Small intestine (tissue), 7 donors: ENCODE measurements around the gene AHSG. TPM values are rescaled to one million over a fixed set of nuclear protein-coding genes. Genes with fewer than 3 reads are reported as not detected.

Experiments used
- DNase-seq, 2 donors: peaks; one replicate each; pipeline versions ENCODE4 v3.0.0 to v3.0.0-alpha.2; 2013
- FAIRE-seq: peaks from 2 replicates; lab custom pipeline; 2012; peaks lifted over from hg19 to GRCh38; lab: Jason Lieb, UNC
- H3K27ac ChIP-seq, 3 donors: one replicate each; pipeline ENCODE4 v1.5.1; 2013; ENCODE audit warnings: low read length in 2 of 3, mild to moderate bottlenecking in 2 of 3, control low read depth in 1 of 3, inconsistent platforms in 1 of 3, low read depth in 1 of 3, moderate library complexity in 1 of 3
- H3K27me3 ChIP-seq, 3 donors: one replicate each; pipeline ENCODE4 v1.6.1; 2013; ENCODE audit warnings: low read length in 3 of 3, inconsistent platforms in 1 of 3; ENCODE audit not compliant: control insufficient read depth in 3 of 3, insufficient read depth in 3 of 3
- H3K36me3 ChIP-seq, 3 donors: one replicate each; pipeline ENCODE4 v1.6.1; 2013; ENCODE audit warnings: low read length in 3 of 3, inconsistent platforms in 1 of 3, low read depth in 1 of 3, mild to moderate bottlenecking in 1 of 3, moderate library complexity in 1 of 3; ENCODE audit not compliant: control insufficient read depth in 3 of 3, insufficient read depth in 2 of 3
- H3K4me1 ChIP-seq, 3 donors: one replicate each; pipeline ENCODE4 v1.6.1; 2013; ENCODE audit warnings: low read length in 2 of 3, inconsistent platforms in 1 of 3, low read depth in 1 of 3, mild to moderate bottlenecking in 1 of 3, moderate library complexity in 1 of 3; ENCODE audit not compliant: control insufficient read depth in 3 of 3, insufficient read depth in 2 of 3
- H3K4me3 ChIP-seq, 3 donors: one replicate each; pipeline ENCODE4 v1.5.1; 2013; ENCODE audit warnings: low read length in 3 of 3, control low read depth in 1 of 3, inconsistent platforms in 1 of 3, low read depth in 1 of 3, mild to moderate bottlenecking in 1 of 3, moderate library complexity in 1 of 3
- H3K9me3 ChIP-seq, 2 donors: one replicate each; pipeline ENCODE4 v1.6.1; 2013; ENCODE audit warnings: low read depth in 1 of 2, low read length in 1 of 2; ENCODE audit not compliant: control insufficient read depth in 2 of 2, insufficient read depth in 1 of 2
- WGBS, 3 donors: extraction: QIAGEN DNeasy Blood & Tissue Kit; methylation state at CpG; one replicate each; pipeline ENCODE4 v1.1.7; 2013; 5-methylcytosine and 5-hydroxymethylcytosine counted together
- polyA plus RNA-seq, 4 donors: library from polyadenylated mRNA; stranded (reverse) in 3 of 4; unstranded in 1 of 4; fragments of 200-250 nt in 3 of 4; fragments of 120-200 nt in 1 of 4; gene quantifications; one replicate each; pipeline versions ENCODE4 v1.2.1 to v1.2.3, GENCODE V29; 2013
- donor health status: healthy with polysubstance abuse.
- donor health status: control.
- donor health status: control.
- donor health status: Bipolar disorder and iron deficiency.
- donor health status: healthy.

The AHSG gene
- polyA plus RNA-seq, 4 donors, result 0.04 to 0.53 TPM; not detected in 2

GRCh38 chr3:186664119-186664495 lies 51.2 kb downstream of the AHSG start:
- DNase-seq (no peak), FAIRE-seq (no peak)
- Histone ChIP-seq H3K36me3 (no peaks in the 10 kb centered on the region), H3K27ac (no peak overlapping the region), H3K27me3 (peaks cover 0 to 4% (median 0%) of the 10 kb centered on the region in 3 donors), H3K4me1 (no peaks in the 10 kb centered on the region), H3K9me3 (no peaks in the 10 kb centered on the region), H3K4me3 (no peak overlapping the region)

GRCh38 chr3:186664506-186664905 lies 51.6 kb downstream of the AHSG start:
- Histone ChIP-seq H3K4me3 (no peak overlapping the region), H3K4me1 (no peaks in the 10 kb centered on the region), H3K9me3 (no peaks in the 10 kb centered on the region), H3K27me3 (peaks cover 0 to 4% (median 0%) of the 10 kb centered on the region in 3 donors), H3K36me3 (no peaks in the 10 kb centered on the region), H3K27ac (no peak overlapping the region)
- WGBS, 3 donors, result 61 to 65% (median 63%) methylated on average over 4 of the region's 4 CpGs
- no peak for DNase-seq
- no peak for FAIRE-seq

GRCh38 chr3:186665625-186666188 lies 52.8 kb downstream of the AHSG start, which contains the start of gene HRG:
HRG (plus strand) TSS chr3:186666014; CDS start chr3:186666032, 18 bp downstream.
- WGBS, 3 donors, result 79 to 87% (median 82%) methylated on average over 8 of the region's 8 CpGs
- DNase-seq, result no peak
- no peaks in the 10 kb centered on the region for H3K4me1 ChIP-seq
- no peak within 1 kb of the TSS for H3K4me3 ChIP-seq
- H3K36me3 ChIP-seq, result no peaks in the 10 kb centered on the region
- H3K27me3 ChIP-seq, result peaks cover 0 to 4% (median 0%) of the 10 kb centered on the region in 3 donors
- FAIRE-seq, result no peak
- H3K27ac ChIP-seq, result no peak within 1 kb of the TSS
- no peaks in the 10 kb centered on the region for H3K9me3 ChIP-seq

DNA sequence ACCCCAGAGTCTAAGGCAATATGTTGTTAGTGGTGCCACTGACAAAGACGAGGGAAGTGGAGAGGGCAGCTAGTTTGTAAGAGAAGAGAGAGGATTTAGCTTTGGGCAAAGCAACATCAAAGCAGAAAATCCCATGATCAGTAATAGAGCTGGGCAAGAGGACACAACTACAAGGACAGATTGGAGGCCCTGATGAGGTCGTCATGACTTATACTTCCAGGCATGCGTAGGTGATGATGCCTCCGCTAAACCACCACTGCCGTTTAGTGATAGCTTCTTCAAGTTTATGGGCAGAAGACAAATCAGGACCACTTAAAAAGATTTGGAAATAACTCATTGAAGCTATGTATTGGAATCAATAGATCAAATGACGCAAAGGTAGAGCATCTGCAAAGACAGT lies 55.6 kb downstream of the AHSG start:
- no peaks in the 10 kb centered on the region for H3K36me3 ChIP-seq
- no peak for FAIRE-seq
- WGBS, 3 donors, result 74 to 77% (median 76%) methylated on average over 6 of the region's 6 CpGs
- H3K9me3 ChIP-seq, result no peaks in the 10 kb centered on the region
- peaks cover 0 to 4% (median 0%) of the 10 kb centered on the region in 3 donors for H3K27me3 ChIP-seq
- H3K4me1 ChIP-seq, result no peaks in the 10 kb centered on the region
- H3K27ac ChIP-seq, result no peak overlapping the region
- no peak overlapping the region for H3K4me3 ChIP-seq
- DNase-seq, result no peak

DNA sequence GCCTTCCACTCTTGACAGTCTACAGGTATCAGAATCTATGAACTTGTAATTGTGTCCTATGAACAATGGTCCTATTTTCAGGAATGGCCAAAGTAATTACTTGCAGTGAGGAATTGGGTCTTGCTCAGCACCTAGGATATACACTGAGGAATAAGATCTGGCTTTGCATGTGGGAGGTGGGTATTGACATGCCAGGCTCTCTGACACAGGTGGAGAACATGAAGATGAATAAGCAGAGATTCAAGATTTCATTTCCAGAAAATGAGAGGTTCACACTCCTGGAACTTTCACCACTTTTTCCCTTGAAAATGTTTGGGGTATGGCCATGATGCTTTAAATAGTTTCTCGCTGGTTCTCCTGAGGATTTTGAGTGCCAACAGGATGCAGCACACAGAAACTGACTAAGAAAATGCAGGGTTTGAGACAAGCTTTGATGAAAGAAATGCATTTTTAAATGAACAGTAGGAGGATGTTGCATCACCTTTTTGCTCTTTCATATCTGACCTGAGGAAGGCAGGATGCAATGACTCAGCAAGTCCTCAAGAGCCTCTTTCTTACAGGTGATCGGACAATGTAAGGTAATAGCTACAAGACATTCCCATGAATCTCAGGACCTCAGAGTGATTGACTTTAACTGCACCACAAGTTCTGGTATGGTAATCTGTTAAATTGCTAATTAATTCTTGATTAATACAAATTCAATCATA lies 56.7 kb downstream of the AHSG start:
- peaks cover 0 to 1% (median 0%) of the 10 kb centered on the region in 3 donors for H3K27me3 ChIP-seq
- DNase-seq (no peak), FAIRE-seq (no peak)
- H3K9me3 ChIP-seq, result no peaks in the 10 kb centered on the region
- WGBS, 3 donors, result 78 to 95% (median 84%) methylated on average over 2 of the region's 2 CpGs
- H3K27ac ChIP-seq, result no peak overlapping the region
- no peaks in the 10 kb centered on the region for H3K36me3 ChIP-seq
- H3K4me3 ChIP-seq, result no peak overlapping the region
- H3K4me1 ChIP-seq, result no peaks in the 10 kb centered on the region

DNA sequence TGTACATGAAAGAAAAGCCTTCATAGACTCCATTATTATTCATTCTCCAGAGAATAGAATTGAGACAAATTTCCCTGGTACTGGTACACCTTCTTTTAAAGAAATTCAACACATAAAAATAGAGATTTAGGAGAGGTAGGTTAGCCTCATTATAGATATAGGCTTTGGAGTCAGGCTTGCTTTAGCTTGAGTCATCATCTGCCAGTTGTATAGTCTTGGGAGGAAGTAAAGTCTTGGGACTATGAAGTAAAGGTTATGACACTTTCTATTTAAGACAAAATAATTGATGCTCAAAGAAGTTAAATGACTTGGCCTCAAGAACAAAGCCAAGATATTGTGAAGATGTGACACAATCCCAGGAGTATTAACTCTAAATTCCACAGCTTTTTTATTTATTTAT lies 57.3 kb downstream of the AHSG start:
- FAIRE-seq (no peak), DNase-seq (no peak)
- Histone ChIP-seq H3K4me1 (no peaks in the 10 kb centered on the region), H3K27ac (no peak overlapping the region), H3K36me3 (no peaks in the 10 kb centered on the region), H3K9me3 (no peaks in the 10 kb centered on the region), H3K4me3 (no peak overlapping the region), H3K27me3 (peaks cover 0 to 3% (median 0%) of the 10 kb centered on the region in 3 donors)

Other genes starting within 250 kb of the AHSG start
- gene CRYGS, start 68.7 kb upstream of the AHSG start, polyA plus RNA-seq, result 1 to 10 TPM; 2.0 to 7.4 (median 4.8) TPM
- 10 to 100 TPM in 1 of 4 donors, 1 to 10 TPM in 3; 3.2 to 15.6 (median 5.3) TPM for gene TBCCD1, start 45.7 kb upstream of the AHSG start, polyA plus RNA-seq
- 10 to 100 TPM; 36.7 to 86.6 (median 52.7) TPM for gene DNAJB11, start 42.3 kb upstream of the AHSG start, polyA plus RNA-seq
- not detected for gene FETUB, start 27.3 kb downstream of the AHSG start, polyA plus RNA-seq
- not detected for gene HRG, start 53.0 kb downstream of the AHSG start, polyA plus RNA-seq
- gene KNG1, start 104.3 kb downstream of the AHSG start, polyA plus RNA-seq, result 10 to 100 TPM in 1 of 4 donors, not detected in 3; 14.8 TPM
- 100 to 1,000 TPM; 288 to 723 (median 396) TPM for gene EIF4A2, start 170.5 kb downstream of the AHSG start, polyA plus RNA-seq
- 10 to 100 TPM in 2 of 4 donors, 1 to 10 TPM in 2; 9.2 to 31.8 (median 17.9) TPM for gene RFC4, start 193.4 kb downstream of the AHSG start, polyA plus RNA-seq
- gene ADIPOQ, start 229.7 kb downstream of the AHSG start, polyA plus RNA-seq, result 10 to 100 TPM in 1 of 4 donors, under 1 TPM in 2, not detected in 1; 0.22 to 34.5 (median 0.54) TPM